HG02623 (cell line): ENCODE results near the gene IDH1.
"Not testable (repeated sequence)": the region's sequence is repeated elsewhere in the genome, so short reads cannot be mapped to it uniquely, and the experiment has no call there.

Experiments
- ATAC-seq: cut with Tn5 transposase; IDR thresholded peaks from one replicate; pipeline ENCODE4 v1.9.1; 2021; ENCODE audit warnings: moderate library complexity; ENCODE audit not compliant: unreplicated experiment

IDH1 gene

DNA sequence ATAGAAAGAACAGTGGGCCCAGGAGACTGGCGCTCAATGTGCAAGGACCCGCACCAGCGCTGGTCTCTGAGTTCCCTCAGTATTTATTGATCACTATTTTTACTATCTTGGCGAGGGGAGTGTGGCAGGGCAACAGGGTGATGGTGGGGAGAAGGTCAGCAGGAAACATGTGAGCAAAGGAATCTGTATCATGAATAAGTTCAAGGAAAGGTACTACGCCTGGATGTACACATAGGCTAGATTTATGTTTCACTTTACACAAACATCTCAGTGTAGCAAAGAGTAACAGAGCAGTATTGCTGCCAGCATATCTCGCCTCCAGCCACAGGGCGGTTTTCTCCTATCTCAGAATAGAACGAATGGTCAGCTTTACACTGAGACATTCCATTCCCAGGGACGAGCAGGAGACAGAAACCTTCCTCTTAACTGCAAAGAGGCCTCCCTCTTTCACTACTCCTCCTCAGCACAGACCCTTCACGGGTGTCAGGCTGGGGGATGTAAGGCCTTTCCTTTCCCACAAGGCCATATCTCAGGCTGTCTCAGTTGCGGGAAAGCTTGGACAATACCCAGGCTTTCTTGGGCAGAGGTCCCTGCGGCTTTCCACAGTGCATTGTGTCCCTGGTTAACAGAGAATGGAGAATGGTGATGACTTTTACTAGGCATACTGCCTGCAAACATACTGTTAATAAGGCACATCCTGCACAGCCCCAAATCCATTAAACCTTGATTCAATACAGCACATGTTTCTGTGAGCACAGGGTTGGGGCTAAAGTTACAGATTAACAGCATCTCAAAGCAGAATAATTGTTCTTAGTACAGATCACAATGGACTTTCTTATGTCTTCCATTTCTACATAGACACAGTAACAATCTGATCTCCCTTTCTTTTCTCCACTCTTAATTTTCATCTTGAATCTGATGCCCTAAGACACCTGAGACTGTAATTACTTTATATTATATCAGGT, 2.3 kb upstream of the IDH1 start:
- ATAC-seq: not testable (repeated sequence)

DNA sequence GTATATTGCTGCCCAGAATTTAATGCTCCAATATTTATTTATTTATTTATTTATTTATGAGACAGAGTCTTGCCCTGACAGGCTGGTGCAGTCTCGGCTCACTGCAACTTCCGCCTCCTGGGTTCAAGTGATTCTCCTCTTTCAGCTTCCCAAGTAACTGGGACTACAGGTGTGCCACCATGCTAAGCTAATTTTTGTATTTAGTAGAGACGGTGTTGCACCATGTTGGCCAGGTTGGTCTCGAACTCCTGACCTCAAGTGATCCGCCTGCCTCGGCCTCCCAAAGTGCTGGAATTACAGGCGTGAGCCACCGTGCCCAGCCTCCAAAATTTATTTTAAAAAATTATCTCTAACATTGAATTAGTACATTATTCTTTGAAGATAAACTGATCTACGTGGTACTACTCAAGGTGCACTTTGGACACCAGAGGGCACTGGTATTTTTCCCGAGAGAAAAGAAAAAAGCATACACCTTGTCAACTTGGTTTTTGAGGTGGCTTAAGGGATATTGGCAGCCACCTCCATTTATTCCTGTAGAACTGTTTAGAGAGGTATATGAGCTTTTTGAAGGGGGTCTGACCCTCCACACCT, 1.4 kb upstream of the IDH1 start:
- no peak for ATAC-seq

DNA sequence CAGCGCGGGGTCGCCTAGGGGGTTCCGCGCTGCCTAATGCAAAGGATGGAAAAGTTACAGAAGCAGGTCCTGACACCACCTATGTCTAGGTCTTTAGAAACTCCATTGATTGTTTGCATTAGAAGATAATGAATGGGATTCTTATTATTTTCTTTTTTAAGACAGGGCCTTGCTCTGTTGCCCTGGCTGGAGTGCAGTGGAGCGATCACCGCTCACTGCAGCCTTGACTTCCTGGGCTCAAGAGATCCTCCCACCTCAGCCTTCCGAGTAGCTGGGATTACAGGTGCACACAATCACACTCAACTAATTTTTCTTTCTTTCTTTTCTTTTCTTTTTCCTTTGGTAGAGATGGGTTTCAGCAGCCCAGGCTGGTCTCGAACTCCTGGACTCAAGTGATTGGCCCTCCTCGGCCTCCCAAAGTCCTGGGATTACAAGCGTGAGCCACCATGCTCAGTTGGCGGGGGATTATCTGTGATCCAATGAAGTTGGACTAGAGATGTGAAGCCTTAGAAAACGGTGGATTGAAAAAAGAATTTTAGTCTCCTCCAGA, 761 bp upstream of the IDH1 start:
- ATAC-seq: peak; percentile 7

DNA sequence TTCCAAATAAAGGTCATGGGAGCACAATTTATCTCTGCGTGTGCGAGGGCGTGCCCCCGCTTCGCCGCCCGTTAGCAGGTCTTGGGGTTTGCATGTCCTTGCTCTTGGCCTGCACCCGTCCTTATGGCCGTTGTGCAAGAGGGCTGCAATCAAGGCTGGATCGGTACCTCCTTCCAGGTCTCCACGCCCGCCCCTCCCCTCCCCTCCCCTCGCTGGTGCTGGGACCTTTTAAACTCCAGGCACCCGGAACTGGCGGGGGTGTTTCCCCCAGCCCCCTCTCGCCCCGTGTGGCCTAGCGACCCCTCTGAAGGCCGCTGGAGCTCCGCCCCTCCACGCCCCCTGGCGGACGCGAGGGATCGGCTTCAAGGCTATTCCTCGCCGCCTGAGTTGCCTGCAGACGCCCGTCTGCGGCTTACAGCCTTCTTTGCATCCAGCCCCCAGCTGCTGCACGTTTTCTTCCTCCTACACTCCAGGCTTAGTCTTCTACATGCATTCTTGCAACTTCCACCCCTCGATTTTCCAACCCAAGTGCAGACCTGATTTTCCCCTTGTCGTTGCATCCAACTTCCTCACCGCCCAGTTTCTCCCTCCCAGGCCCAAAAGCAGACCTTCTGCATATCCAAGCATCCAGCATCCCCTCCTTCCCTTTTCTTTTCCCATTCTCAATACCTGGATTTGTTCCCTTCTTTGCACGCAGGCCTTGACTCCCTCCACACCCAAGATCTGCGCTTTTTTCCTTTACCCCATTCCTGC, 577 bp downstream of the IDH1 start:
- ATAC-seq: peak; percentile 54

DNA sequence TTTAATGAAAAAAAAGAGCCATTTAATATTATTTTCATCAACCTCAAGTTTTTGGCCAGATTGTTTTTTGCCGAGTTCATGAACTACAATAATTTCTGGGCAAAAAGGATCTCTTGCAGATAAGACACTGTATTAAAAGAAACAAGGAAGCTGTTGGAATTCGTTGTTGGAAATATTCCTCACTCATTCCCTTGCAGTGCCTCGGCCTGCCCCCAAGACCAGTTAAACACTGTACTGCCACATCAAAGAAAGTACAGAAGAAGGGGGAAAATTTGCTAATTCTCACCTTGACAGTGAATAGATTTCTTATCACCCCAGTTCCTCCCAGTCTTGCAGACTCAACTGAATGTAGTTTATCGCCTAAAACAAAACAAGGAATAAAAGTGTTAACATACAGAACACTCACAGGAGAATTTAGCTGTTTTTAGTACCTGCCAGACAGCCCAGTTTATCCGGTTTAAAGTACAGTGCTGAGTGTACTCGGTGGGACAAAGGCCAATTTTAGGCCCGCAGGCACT, 1.2 kb downstream of the IDH1 start:
- no peak for ATAC-seq

DNA sequence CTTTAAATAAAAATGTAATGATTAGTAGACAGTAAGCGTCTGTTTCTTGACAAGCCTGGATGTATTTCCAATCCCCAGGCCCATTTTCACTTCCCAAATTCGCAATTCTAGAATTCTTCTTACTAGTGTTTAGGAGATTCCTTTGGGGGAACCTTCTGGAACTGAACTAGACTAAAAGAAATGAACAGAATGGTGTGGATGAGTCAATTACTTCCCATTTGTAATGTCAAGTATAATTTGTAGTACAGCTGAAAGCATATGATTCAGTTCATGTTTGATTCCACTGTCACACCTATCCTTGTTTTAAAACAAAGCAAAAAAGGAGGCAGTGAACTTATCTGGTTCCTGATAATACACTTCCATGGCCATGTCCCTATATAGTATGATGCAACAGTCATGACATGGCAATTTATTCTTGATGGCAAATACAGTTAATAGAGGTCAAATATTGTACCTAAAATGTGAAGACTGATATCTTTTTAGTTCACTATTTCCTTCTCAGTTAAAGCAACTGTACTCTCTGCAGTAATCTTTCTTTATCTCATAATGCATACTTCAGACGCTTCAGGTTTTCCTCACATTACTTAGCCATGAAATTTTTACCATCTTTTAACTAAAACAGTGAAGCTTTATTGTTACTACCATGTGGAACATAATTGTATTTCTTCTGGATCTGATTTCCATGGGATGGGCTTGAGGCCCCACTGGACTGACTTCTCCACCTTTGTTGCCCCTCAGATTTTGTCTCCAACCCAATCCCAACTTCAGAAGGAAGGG, 2.0 kb downstream of the IDH1 start:
- no peak for ATAC-seq

DNA sequence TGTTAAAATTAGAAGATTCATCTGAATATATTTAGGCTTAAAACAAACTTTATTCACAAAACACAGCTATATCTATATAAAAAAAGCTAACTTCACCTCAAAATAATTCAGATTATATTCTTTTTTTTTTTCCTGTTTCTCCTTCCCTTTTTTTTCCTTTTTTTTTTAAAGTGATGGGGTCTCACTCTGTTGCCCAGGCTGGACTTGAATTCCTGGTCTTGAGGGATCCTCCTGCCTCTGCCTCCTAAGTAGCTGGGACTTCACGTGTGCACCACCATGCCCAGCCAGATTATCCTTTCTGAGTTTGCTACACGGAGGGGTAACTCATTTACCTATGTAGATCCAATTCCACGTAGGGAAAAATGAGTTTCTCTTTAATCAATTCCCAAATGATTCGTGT, 3.8 kb downstream of the IDH1 start:
- no peak for ATAC-seq

DNA sequence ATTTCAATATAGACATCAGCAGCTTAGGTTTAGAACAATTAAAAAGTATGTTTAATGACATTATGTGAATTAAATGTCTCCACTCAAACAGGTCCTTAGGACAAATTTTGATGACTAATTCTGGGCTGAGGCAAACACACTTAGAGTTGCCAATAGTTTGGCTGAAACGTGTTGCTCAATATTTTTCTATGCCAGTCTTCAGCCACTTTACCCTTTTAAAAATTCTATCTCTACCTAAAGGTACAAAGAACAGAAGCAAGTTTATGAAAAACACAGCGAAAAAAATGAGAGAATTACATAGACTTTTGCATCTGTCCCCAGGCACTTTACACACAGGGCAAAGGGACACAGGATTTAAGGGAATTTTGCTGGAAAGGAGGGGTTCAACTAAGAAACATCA, 4.5 kb downstream of the IDH1 start:
- no peak for ATAC-seq

DNA sequence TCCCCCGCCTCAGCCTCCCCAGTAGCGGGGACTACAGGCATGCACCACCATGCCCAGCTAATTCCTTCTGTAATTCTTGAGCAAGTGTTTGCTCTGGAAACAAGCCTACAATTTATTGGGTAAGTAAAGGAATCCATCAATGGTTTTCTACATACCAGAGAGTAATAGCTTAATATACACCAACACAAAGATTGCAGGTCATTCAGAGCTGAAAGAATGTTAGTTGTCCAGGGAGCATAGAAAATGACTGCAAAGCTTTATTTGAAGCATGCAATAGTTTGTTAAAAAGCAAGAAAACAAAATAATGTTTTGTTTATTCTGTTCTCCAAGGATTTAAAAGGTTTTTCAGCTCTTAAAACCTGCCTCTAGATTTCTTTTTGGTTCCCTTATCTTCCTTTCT, 5.6 kb downstream of the IDH1 start:
- ATAC-seq: no peak

DNA sequence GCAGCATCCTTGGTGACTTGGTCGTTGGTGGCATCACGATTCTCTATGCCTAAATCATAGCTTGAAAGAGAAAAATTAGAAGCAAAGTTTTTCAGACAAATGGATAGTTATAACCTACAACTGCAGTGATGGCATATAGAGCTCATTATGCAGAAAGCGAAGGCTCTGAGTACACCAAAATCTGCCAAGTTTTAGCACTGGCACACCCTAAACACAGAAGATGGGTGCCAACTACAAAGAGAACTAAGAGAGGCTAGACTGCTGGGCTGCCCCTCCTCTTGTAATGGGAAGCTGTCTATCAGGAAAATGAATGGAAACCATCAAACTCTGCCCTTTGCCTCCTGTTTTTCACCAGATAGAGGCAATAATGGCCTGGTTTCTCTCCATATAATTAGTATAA, 6.3 kb downstream of the IDH1 start:
- ATAC-seq: no peak

DNA sequence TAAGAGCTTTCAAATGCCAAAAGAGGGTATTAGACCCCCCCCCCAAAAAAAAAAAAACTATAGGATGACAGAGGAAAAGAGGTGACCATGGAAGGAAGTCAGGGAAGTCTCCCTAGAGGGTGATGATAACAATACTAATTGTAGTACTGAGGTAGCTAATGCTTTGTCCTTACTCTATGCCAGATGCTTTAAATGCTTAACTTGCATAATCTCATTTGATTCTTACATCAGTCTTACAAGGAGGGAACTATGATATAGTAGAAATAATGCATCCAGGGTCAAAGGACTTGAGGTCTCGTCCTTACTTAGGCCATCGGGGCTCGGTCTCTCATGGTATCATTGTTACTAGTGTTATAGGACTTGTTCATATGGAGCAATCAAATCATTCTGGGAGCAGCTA, 9.1 kb downstream of the IDH1 start:
- ATAC-seq: no peak

DNA sequence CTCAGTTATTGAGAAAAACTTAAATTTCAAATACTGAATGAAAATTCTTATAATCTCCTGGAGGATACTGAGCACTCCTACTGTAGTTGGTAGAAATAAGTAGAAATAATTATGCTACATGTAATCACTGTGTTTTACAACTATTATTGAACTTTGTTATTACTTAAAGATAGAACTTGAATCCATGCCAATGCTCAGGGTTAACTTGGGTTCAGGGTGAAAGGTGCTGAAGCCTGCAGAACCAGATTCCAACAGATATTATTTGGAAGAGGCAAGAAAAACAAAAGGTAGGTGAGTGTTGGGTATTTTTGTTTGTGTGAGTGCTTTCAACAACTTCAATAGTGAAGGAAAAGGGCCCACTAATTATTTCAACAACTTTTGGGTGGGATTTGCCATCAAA, 10.4 kb downstream of the IDH1 start:
- ATAC-seq: no peak

DNA sequence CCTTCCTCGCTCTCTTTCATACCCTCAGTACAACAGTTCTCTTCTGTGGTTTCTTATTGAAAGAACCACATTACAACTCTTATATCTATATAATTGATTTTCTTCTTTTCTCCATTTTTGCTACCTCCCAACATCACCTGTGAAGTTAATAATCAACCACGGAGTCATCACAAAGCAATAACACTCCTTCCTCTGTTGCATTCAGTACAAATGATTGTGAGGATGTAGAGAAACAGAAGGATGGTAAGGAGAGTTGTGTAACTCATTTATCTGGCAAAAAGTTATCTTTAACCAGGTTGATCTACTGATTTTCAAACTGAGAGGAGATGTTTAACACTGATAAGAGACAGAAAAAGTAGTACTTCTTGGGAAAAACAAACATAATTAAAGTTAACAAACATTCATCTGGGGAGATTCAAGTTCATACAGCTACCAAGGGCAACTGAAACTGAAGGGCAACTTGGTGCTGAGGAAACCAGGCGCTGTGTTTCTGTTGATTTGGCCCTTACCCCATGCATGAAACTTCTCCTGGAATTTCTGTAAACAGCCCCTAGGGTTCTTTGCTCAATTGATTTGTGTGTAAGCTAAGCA, 14.2 kb downstream of the IDH1 start:
- ATAC-seq: no peak

DNA sequence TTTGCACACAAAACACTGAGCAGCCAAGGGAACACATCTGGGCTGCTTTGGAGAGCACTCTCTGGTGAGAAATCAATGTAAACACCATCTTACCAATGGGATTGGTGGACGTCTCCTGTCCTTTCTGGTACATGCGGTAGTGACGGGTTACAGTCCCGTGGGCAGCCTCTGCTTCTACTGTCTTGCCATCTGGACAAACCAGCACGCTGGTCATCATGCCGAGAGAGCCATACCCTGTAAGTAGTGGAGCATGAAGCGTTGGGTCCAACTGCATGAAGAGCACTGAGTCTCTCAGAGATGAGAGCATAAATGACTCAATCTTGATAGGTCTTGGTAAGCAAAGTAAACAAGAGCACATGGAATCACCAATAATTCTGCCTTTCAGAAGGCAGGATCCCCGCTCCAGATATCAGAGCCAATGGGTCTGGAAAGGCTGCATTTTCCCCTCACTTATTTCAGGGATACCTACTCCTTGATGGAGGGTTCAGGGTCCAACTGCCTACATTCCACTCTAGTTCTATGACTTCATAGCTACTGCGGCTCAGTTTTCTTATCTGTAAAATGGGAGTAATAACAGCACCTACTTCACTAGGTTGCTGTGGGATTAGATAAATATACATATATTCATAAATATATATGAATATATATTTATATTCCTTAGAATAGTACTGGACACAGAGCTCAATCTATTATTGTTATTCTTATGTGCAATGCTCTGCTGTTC, 14.9 kb downstream of the IDH1 start:
- ATAC-seq: no peak

DNA sequence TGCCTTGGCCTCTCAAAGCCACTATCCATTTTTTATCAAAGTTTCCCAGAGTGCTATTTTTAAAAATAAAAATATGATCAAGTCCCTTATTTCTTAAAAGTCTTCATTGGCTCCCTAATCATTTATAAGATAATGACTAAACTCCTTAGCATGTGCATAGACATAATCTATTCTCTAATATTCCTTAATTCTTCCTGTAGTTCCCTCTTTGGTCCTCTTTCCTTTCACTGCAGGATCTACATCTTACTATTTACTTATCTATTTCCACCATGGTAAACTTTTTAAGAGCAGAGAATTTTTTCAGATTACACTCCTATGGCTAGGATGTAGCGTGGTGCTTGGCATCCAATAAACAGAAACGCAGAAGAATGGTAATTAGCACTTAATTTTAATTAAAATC, 19.0 kb downstream of the IDH1 start:
- no peak for ATAC-seq

DNA sequence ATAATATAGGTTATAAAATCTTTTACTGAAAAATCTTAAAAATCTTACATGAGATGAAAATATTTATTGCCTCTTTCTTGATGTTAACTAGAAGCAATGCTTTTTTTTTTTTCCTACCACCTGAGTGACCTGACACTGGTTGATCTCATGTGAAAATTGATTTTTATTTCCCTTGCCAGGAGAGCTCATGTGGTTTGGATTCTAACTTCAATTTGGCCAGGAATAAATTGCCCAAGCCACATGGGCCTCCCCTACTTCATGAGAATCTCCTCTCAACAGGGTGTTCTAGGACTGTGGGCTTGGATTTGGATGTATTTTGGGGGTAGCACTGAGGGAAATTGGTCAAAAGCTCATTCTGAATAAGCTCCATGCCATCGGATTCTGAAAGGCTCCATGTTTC, 20.1 kb downstream of the IDH1 start:
- ATAC-seq: no peak

DNA sequence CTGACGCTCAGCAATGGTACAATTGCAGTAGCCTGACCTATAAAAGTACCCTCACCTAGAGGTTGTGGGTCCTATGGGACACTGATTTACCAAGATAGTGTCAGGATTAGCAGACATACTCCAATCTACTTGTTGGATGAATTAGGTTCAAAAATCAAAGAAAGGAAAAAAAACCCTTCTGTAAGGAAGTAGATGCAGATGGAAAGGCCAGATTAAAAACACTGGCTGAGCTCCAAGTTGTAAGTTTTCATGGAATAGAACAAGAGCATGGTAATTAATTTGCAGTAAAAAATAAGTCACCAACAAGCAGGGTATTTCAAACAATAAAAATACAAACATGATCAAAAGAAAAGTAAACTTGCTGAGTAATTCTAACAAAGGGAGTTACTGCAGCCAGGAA, 26.4 kb downstream of the IDH1 start:
- ATAC-seq: no peak

DNA sequence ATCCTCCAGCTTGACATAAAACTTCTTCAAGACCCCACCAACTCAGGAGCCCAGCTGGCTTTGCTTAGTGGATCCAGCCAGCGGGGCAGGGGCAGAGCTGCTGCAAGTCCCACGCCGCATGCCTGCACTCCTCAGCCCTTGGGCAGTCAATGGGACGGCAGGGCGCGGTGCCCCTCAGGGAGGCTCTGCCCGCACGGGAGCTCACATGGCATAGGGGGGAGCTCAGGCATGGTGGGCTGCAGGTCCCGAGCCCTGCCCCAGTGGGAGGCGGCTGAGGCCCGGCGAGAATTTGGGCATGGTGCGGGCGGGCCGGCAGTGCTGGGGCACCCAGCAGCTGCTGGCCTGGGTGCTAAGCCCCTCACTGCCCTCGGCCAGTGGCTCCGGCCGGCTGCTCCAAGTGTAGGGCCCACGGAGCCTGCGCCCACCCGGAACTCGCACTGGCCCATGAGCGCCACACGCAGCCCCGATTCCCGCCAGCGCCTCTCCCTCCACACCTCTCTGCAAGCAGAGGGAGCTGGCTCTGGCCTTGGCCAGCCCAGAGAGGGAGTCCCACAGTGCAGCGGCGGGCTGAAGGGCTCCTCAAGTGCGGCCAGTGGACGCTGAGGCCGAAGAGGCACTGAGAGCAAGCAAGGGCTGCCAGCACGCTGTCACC, 27.2 kb downstream of the IDH1 start:
- ATAC-seq: no peak

DNA sequence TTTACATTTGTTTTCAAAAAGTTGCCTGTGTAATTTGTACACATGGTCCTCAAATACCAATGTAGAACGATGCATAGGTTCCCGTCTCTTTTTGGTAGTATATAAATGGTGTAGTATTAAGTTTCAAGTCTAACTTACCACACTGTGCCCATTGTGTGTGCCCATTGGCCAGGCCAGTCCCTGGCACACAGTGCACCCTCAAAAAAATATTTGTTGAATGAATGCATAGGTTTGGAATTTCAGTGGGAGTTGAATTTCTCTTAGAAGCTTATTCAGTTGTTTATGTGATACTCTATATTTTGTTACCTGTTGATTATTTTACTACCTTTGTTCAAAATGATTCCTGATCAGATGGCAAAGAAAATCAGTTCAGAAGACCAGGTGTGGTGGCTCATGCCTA, 30.1 kb downstream of the IDH1 start:
- no peak for ATAC-seq
